NOMO-1 (cell line): ENCODE results near the gene TEDC2.
"Not testable (repeated sequence)": the region's sequence is repeated elsewhere in the genome, so short reads cannot be mapped to it uniquely, and the experiment has no call there.

Source experiments
- DNase-seq, 2 experiments: peaks; one replicate each; lab custom pipeline; 2025; ENCODE audit not compliant: unreplicated experiment in 2 of 2; lab: John Stamatoyannopoulos, UW

Gene TEDC2

GRCh38 chr16:2475413-2476344, 15.8 kb downstream of the TEDC2 start:
- peak; percentile 21 to 28 for DNase-seq

- no peak for DNase-seq
Observed at GRCh38 chr16:2476345-2476720, 16.4 kb downstream of the TEDC2 start.

- no peak for DNase-seq
Observed at GRCh38 chr16:2476741-2477140, 16.8 kb downstream of the TEDC2 start.

GRCh38 chr16:2477327-2477726, 17.4 kb downstream of the TEDC2 start:
- no peak for DNase-seq

GRCh38 chr16:2478279-2478678, 18.4 kb downstream of the TEDC2 start:
- no peak for DNase-seq

- not testable (repeated sequence) for DNase-seq
Observed at GRCh38 chr16:2479996-2480395, 20.1 kb downstream of the TEDC2 start.

GRCh38 chr16:2480948-2481347, 21.0 kb downstream of the TEDC2 start:
- DNase-seq: no peak

GRCh38 chr16:2481676-2482075, 21.8 kb downstream of the TEDC2 start:
- no peak for DNase-seq

GRCh38 chr16:2482249-2482648, 22.3 kb downstream of the TEDC2 start:
- DNase-seq: no peak

GRCh38 chr16:2482708-2483534, 23.0 kb downstream of the TEDC2 start:
- no peak for DNase-seq

GRCh38 chr16:2483939-2484897, 24.3 kb downstream of the TEDC2 start:
- no peak for DNase-seq

GRCh38 chr16:2484898-2485508, 25.1 kb downstream of the TEDC2 start:
- DNase-seq: no peak

GRCh38 chr16:2485811-2486507, 26.1 kb downstream of the TEDC2 start:
- no peak for DNase-seq

- DNase-seq: no peak
Observed at GRCh38 chr16:2486645-2487516, 27.0 kb downstream of the TEDC2 start.

GRCh38 chr16:2487517-2487842, 27.6 kb downstream of the TEDC2 start:
- no peak for DNase-seq

GRCh38 chr16:2487903-2488531, 28.1 kb downstream of the TEDC2 start:
- DNase-seq: no peak

GRCh38 chr16:2489581-2489980, 29.7 kb downstream of the TEDC2 start:
- DNase-seq: no peak
